Suprapubic skin (tissue), 4 donors: ENCODE measurements around the gene SLCO3A1. TPM values are rescaled to one million over a fixed set of nuclear protein-coding genes. Genes with fewer than 3 reads are reported as not detected.

Experiments
- DNase-seq, 2 donors: peaks; one replicate each; pipeline ENCODE4 v3.0.0-alpha.2; 2019; ENCODE audit warnings: low spot score in 2 of 2
- H3K27ac ChIP-seq: fragments of 200-600 bp; sonication (generic); one replicate; pipeline ENCODE4 v1.5.1; 2019
- H3K27me3 ChIP-seq: fragments of 200-600 bp; sonication (generic); one replicate; pipeline ENCODE4 v1.5.1; 2019
- H3K36me3 ChIP-seq: fragments of 200-600 bp; sonication (generic); one replicate; pipeline ENCODE4 v1.5.1; 2019
- H3K4me1 ChIP-seq: fragments of 200-600 bp; sonication (generic); one replicate; pipeline ENCODE4 v1.5.1; 2019
- H3K4me3 ChIP-seq: fragments of 200-600 bp; sonication (generic); one replicate; pipeline ENCODE4 v1.5.1; 2019; ENCODE audit warnings: mild to moderate bottlenecking
- H3K9me3 ChIP-seq: fragments of 200-600 bp; sonication (generic); one replicate; pipeline ENCODE4 v1.5.1; 2019
- EP300 ChIP-seq: sonication (generic); formaldehyde crosslinking; IDR thresholded peaks from one replicate; pipeline ENCODE4 v1.6.1; 2017; ENCODE audit warnings: antibody characterized with exemption
- POLR2A ChIP-seq, 2 donors: fragments of 450-650 bp; IDR thresholded peaks; one replicate each; pipeline ENCODE4 v1.6.1; 2017; ENCODE audit warnings: antibody characterized with exemption in 2 of 2, mild to moderate bottlenecking in 2 of 2, moderate library complexity in 2 of 2
- POLR2AphosphoS5 ChIP-seq, 3 donors: sonication (generic); formaldehyde crosslinking; IDR thresholded peaks; one replicate each; pipeline ENCODE4 v1.6.1; 2017; ENCODE audit warnings: antibody characterized with exemption in 3 of 3
- WGBS: methylation state at CpG from one replicate; pipeline ENCODE4 v1.1.5; 2018; 5-methylcytosine and 5-hydroxymethylcytosine counted together
- total RNA-seq, 4 donors: library from RNA; depleted of rRNA; stranded (reverse); fragments of >200 nt; gene quantifications; one replicate each; pipeline ENCODE4 v1.1.0, GENCODE V29; 2016
- TF ChIP-seq, protein P1 (sequence below), 2 donors: fragments of 200-600 bp in 1 of 2; fragments of 450-650 bp in 1 of 2; sonication (generic) in 1 of 2; IDR thresholded peaks; one replicate each; pipeline ENCODE4 v1.5.1; 2016 to 2019; ENCODE audit warnings: antibody characterized with exemption in 2 of 2, mild to moderate bottlenecking in 1 of 2, moderate library complexity in 1 of 2

SLCO3A1 gene
- total RNA-seq, 4 donors from 2014 or later, result 29.0 to 131 (median 44.6) TPM

DNA sequence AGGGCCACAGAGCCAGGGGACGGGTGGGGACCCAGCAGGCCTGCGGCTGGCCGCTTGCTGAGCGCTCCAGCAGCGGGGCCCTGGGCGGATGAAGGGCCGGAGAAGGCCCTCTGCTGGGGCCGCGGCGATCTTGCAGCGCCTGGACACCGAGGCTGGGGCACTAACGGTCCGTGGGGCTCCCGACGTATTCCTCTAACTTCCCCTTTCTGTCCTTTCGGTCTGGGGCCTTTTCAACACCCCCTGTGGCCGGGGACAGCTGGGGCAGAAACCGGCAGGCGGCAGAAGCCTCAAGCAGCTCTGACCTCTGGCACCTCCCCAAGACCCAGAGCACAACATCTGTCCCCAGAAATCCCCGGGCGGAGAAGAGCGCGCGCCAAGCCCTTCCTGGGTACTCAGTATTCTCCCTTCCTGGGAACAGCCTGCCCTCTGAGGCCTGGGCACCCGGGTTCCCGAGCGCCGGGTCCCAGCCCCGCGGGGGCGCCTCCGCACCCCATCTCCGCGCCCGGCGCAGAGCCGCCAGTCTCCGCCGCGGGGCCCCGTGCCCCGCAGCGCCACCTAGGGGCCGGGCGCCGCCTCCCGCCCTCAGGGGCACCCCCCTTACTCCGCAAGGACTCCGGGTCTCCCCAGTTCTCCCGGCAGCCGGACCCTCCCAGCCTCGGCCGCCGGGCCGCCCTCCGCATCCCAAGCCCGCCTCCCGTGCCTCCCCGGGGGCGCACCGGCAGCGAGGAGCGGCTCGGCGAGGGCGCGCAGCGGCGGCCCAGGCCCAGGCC lies 582 bp upstream of the SLCO3A1 start:
- peak overlapping the region; percentile 92 for H3K27ac ChIP-seq
- H3K4me1 ChIP-seq, result peaks cover 43% of the 10 kb centered on the region
- WGBS, result 0% methylated on average over 11 of the region's 70 CpGs
- peak; percentile 88 to 90 for DNase-seq
- H3K4me3 ChIP-seq, result peak overlapping the region; percentile 69
- H3K36me3 ChIP-seq, result no peaks in the 10 kb centered on the region
- H3K27me3 ChIP-seq, result no peaks in the 10 kb centered on the region
- H3K9me3 ChIP-seq, result no peaks in the 10 kb centered on the region
- TF ChIP-seq EP300 (no peak), POLR2A (IDR thresholded peaks at IDR 0.05) (peak in 1 of 2 donors; percentile 32), POLR2AphosphoS5 (IDR thresholded peaks at IDR 0.05) (no peak)
- TF ChIP-seq, protein P1, sequence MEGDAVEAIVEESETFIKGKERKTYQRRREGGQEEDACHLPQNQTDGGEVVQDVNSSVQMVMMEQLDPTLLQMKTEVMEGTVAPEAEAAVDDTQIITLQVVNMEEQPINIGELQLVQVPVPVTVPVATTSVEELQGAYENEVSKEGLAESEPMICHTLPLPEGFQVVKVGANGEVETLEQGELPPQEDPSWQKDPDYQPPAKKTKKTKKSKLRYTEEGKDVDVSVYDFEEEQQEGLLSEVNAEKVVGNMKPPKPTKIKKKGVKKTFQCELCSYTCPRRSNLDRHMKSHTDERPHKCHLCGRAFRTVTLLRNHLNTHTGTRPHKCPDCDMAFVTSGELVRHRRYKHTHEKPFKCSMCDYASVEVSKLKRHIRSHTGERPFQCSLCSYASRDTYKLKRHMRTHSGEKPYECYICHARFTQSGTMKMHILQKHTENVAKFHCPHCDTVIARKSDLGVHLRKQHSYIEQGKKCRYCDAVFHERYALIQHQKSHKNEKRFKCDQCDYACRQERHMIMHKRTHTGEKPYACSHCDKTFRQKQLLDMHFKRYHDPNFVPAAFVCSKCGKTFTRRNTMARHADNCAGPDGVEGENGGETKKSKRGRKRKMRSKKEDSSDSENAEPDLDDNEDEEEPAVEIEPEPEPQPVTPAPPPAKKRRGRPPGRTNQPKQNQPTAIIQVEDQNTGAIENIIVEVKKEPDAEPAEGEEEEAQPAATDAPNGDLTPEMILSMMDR (IDR thresholded peaks at IDR 0.05), result peak; percentile 75 to 89

DNA sequence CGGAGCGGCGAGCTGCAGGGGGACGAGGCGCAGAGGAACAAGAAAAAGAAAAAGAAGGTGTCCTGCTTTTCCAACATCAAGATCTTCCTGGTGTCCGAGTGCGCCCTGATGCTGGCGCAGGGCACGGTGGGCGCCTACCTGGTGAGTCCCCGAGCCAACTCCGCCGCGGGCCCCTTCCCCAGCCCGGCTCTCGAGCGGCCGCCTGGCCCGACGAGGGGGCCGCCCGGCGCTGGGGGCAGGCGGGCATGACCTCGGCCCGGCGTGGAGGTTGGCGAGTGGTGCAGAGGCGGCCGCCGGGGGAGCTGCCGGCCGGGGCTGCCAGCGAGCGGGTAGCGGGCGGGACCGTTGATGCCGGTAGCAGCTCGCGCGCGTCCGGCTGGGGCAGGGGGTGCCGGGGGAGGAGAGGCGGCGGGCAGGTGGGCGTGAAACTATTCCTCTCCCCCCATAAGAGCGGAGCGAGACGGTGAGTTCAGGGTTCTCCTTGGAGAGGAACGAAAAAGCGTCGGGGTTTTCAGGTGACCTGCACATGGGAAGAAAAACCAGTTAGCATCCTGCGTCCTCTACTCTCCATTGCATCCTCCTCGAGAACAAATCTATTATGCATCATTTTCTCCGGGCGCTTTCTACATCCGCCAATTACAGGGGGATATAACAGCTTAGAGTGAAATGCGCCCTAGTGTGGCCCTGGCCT lies 585 bp downstream of the SLCO3A1 start:
- peak in 1 of 2 donors; percentile 74 for DNase-seq
- WGBS, result under 1% methylated on average over 24 of the region's 60 CpGs
- Histone ChIP-seq H3K9me3 (no peaks in the 10 kb centered on the region), H3K4me3 (peak overlapping the region; percentile 69), H3K4me1 (peaks cover 43% of the 10 kb centered on the region), H3K27ac (peak overlapping the region; percentile 92), H3K36me3 (no peaks in the 10 kb centered on the region), H3K27me3 (no peaks in the 10 kb centered on the region)
- TF ChIP-seq, protein P1 (IDR thresholded peaks at IDR 0.05), result peak in 1 of 2 donors; percentile 19
- no peak for TF ChIP-seq EP300
- no peak for TF ChIP-seq POLR2A (IDR thresholded peaks at IDR 0.05)

DNA sequence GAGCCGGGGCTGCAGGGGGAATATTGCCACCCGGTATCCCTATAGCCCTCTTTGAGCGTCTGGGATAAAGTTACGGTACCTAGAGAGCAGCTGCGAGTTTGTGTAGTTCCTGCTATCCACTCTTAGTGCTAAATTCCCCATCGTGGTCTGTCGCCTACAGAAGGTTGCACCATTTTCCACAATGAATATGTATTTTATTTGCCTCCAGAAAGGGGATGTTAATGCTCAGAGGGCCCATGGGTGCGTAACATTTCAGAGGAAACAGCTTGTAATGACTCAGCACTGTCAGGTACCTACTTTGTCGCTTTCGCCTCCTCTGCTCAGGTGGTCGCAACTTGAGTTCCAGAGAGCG lies 1.1 kb downstream of the SLCO3A1 start:
- peak overlapping the region; percentile 69 for H3K4me3 ChIP-seq
- H3K9me3 ChIP-seq, result no peaks in the 10 kb centered on the region
- peaks cover 42% of the 10 kb centered on the region for H3K4me1 ChIP-seq
- H3K27ac ChIP-seq, result peak overlapping the region; percentile 92
- TF ChIP-seq POLR2A (IDR thresholded peaks at IDR 0.05) (no peak), POLR2AphosphoS5 (IDR thresholded peaks at IDR 0.05) (no peak), EP300 (no peak)
- TF ChIP-seq, protein P1 (IDR thresholded peaks at IDR 0.05), result no peak
- DNase-seq, result no peak
- no peaks in the 10 kb centered on the region for H3K27me3 ChIP-seq
- no peaks in the 10 kb centered on the region for H3K36me3 ChIP-seq
- WGBS, result 39% methylated on average over 11 of the region's 12 CpGs

- TF ChIP-seq POLR2A (IDR thresholded peaks at IDR 0.05), result no peak
- no peak for TF ChIP-seq POLR2AphosphoS5 (IDR thresholded peaks at IDR 0.05)
- TF ChIP-seq EP300, result no peak
- TF ChIP-seq, protein P1 (IDR thresholded peaks at IDR 0.05), result no peak
- no peak for DNase-seq
- H3K4me1 ChIP-seq, result peaks cover 41% of the 10 kb centered on the region
- no peaks in the 10 kb centered on the region for H3K27me3 ChIP-seq
- no peaks in the 10 kb centered on the region for H3K9me3 ChIP-seq
- H3K4me3 ChIP-seq, result peak overlapping the region; percentile 69
- 63% methylated on average over 6 of the region's 6 CpGs for WGBS
- H3K27ac ChIP-seq, result no peak overlapping the region
- H3K36me3 ChIP-seq, result no peaks in the 10 kb centered on the region
Observed at GRCh38 chr15:91855241-91855640, 1.7 kb downstream of the SLCO3A1 start.
